LNCaP clone FGC (cell line): ENCODE measurements around the gene TMEM131L.

Source experiments
- DNase-seq: peaks from one replicate; pipeline ENCODE4 v3.0.0-alpha.2; 2011; ENCODE audit warnings: low read depth
- H3K4me3 ChIP-seq: 2 replicates; pipeline ENCODE4 v1.5.1; 2011; ENCODE audit warnings: mild to moderate bottlenecking, low read depth, low read length, control low read depth
- CTCF ChIP-seq: IDR thresholded peaks from 2 replicates; pipeline ENCODE4 v1.5.1; 2012; ENCODE audit warnings: mild to moderate bottlenecking; ENCODE audit not compliant: control insufficient read depth, insufficient read depth; ENCODE audit errors: extremely low read depth

The TMEM131L gene

GRCh38 chr4:153522802-153523094, 56.6 kb downstream of the TMEM131L start:
- no peak for DNase-seq
- no peak for TF ChIP-seq CTCF
- no peak overlapping the region for H3K4me3 ChIP-seq

DNA sequence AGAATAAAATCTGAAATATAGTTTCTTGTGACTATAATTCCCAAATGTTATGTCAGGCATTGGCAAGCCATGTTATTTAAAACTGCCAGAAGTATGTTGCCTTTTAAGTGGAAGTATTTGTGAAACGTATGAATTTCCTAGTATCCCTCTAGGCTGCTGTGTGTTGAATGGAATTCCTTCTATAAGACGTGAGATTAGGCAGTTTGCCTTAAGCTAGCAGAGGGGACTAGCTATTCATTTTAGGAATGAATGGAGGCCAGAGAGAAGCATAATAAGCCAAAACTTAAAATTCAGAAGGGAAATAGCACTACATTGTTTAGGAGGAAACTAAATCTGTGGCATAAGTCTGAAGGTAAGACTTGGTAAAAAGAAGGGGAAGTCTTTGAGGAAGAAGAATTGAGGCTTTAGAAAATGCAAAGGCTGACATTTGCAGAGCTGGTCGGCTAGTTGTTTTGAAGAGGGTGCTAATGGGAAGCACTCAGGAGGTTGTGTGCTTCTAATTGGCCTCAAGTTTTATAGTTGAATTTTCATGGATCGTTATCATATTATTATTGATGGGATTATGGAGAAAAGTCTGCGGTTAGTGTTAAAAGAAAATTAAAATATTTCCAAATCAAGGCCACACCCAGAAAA, 57.1 kb downstream of the TMEM131L start:
- no peak for DNase-seq
- no peak overlapping the region for H3K4me3 ChIP-seq
- TF ChIP-seq CTCF: no peak

GRCh38 chr4:153523941-153524386, 57.8 kb downstream of the TMEM131L start:
- TF ChIP-seq CTCF: no peak
- DNase-seq: no peak
- no peak overlapping the region for H3K4me3 ChIP-seq

- no peak for TF ChIP-seq CTCF
- no peak overlapping the region for H3K4me3 ChIP-seq
- no peak for DNase-seq
These were observed 58.5 kb downstream of the TMEM131L start for GRCh38 chr4:153524682-153525081.

- H3K4me3 ChIP-seq: no peak overlapping the region
- no peak for TF ChIP-seq CTCF
- DNase-seq: no peak
These were observed 61.5 kb downstream of the TMEM131L start for GRCh38 chr4:153527690-153528089.

DNA sequence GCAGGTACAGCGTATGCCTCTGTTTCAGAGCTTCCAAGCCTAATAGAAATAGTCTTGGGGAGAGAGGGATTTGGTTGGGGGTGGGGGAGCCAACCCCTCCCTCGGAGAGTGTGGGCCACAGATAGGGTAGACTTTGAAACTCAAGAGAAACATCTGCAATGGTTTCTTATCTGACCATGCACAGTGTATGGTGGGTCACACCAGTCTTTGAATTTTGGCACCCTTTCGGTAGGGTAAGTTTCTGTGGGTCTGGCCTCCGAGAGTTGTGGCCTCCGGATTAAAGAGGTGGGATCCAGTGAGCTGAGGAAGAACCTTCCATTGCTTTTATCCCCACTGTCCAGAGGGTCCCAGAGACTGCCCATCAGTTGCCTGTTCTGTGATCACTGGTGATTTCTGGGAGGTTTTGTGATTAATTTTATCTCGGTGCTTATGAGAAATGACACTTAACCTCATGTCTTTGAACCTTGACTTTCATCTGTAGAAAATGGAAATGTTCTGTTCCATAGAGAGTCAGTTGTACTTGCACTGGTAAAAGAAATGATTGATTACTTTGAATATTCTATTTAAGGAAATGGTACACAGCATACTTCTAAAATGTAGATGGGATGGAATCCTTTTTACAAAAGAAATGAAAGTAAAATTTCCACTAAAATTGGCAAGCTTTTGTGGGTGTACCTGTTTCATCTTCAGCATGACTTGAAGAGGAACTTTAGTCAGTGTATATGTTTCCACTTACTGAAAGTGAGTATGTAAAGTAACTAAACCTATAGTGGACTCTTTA, 62.7 kb downstream of the TMEM131L start:
- TF ChIP-seq CTCF: no peak
- no peak for DNase-seq
- no peak overlapping the region for H3K4me3 ChIP-seq
